Activated CD4-positive, alpha-beta T cell treated with anti-CD3 and anti-CD28 coated beads, Interleukin-10, Interleukin-2, amounts not matched to agents 100 ng/mL and 50 ng/mL, durations not matched to agents 16 hours and 8 hours (primary cell): Measurements from ENCODE around the gene TMEM45B.
"Not testable (repeated sequence)": the region's sequence is repeated elsewhere in the genome, so short reads cannot be mapped to it uniquely, and the experiment has no call there.

Experiments used
- DNase-seq: peaks from one replicate; pipeline ENCODE4 v3.0.0-alpha.2; 2020

The TMEM45B gene

DNA sequence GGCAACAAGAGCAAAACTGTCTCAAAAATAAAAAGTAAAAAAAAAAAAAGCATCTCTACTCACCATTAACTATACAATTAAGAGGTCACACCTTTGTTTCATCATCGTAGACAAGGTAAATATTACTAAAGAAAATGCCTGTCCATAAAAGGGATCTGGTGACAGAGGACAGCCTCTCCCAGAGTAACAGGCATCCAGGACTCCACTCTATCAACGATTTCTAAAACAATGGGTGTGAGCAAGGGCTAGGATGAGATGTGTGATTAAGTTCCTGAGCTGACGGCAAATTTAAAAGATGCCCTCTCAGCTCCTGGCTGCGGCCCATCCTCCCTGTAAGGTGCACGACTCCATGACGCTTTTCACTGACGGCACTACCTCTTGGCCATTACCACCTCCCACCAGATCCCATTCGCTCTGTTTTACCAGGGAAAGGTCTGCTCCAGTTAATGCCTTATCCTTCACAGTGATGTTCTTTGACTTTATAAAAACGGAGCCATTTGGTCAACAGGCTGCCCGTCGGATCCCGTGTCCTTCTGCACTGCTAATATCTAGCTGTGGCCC lies 2.3 kb upstream of the TMEM45B start:
- no peak for DNase-seq

DNA sequence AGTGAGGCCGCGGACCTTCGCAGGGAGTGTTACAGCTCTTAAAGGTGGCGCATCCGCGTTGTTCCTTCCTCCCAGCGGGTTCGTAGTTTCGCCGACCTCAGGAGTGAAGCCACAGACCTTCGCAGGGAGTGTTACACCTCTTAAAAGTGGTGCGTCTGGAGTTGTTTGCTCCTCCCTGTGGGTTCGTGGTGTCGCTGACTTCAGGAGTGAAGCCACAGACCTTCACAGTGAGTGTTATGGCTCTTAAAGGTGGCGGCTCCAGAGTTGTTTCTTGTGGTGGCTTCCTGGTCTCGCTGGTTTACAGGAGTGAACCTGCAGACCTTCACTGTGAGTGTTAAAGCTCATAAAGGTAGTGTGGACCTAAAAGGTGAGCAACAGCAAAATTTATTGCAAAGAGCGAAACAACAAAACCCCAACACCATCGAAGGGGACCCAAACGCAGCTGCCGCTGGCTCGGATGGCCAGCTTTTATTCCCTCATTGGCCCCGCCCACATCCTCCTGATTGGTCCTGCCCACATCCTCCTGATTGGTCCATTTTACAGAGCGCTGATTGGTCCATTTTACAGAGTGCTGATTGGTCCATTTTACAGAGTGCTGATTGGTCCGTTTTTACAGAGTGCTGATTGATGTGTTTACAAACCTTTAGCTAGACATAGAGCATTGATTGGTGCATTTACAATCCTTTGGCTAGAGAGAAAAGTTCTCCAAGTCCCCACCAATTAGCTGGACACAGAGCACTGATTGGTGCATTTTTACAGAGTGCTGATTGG lies 1.2 kb upstream of the TMEM45B start:
- peak; percentile 58 for DNase-seq

- DNase-seq = no peak
These were observed 1.9 kb downstream of the TMEM45B start for GRCh38 chr11:129817534-129818051.

DNA sequence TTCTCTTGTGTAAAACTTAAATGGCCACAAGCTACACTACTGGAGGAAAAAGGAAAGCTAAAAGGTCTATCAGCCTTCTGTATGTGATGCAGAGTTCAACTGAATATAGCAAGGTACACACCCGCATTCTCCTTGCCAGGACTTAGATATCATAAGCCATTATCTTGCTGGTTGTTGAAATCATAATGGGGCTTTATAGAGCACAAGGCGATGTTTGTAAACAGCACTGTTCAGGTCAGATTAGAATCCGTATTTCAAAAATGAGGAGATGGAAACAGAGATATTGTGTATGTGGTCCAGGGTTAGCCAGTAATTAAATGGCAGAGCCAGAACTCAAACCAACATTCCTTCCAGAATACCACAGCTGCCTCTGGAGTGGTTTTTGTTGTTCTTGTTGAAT lies 2.6 kb downstream of the TMEM45B start:
- not testable (repeated sequence) for DNase-seq

DNA sequence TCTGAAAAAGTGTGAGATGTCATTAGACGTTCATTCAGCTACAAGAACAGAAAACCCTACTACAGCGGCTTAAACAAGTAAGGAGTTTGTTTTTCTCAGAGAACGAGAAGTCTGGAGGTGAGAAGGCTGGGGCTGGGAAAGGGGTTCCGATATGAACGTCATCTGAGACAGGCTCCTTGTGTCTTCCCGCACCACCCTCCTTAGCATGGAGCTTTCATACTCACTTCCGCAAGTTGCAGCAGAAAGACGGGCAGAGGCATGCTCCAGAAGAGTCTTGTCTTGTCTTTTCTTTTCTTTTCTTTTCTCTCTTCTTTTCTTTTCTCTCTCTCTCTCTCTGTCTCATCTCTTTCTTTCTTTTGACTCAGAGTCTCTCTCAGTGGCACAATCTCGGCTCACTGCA lies 3.6 kb downstream of the TMEM45B start:
- no peak for DNase-seq

DNA sequence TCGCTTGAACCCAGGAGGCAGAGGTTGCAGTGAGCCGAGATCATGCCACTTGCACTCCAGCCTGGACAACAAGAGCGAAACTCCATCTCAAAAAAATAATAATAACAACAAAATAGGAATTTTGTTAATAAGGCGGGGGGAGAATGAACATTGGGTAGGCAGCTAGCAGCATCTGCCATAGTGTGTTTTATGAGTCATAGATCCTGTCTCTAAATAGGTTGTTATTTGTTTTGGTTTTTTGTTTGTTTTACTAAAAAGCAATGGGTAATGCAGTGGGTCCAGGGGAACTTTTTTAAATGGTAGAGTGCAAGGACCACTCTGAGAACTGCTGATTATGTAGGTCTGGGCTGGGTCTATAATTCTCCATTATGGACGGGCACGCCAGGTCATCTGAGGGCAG lies 4.6 kb downstream of the TMEM45B start:
- not testable (repeated sequence) for DNase-seq

- not testable (repeated sequence) for DNase-seq
These were observed 7.6 kb downstream of the TMEM45B start for GRCh38 chr11:129823281-129823680.

- not testable (repeated sequence) for DNase-seq
These were observed 8.2 kb downstream of the TMEM45B start for GRCh38 chr11:129823799-129824198.

GRCh38 chr11:129825380-129825779 lies 9.7 kb downstream of the TMEM45B start:
- no peak for DNase-seq

DNA sequence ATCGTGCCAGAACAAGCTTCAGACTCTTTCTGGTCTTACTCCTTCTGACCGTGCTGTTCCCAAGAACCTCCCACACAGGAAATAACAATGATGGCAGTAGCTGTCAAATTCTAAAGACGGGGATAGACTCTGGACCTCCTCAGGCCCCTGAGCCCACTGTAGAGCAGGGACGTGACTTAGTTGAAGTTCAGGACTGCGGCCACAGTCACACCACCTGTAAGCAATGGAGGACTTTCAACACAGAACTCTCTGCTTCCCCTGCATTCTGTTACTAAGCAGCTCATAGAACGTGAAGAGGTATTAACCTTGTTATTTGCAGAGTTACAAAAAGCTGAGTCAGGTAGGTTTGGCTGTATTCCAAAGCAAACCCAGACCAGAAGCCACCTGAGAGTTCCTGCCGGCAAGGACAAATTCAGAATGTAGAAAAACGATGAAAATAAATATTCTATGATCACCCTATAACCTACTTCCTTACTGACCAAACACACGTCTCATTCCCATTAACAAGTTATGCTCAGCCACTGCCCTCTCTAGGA lies 12.7 kb downstream of the TMEM45B start:
- DNase-seq = no peak

GRCh38 chr11:129829497-129829896 lies 13.8 kb downstream of the TMEM45B start:
- DNase-seq = not testable (repeated sequence)

DNA sequence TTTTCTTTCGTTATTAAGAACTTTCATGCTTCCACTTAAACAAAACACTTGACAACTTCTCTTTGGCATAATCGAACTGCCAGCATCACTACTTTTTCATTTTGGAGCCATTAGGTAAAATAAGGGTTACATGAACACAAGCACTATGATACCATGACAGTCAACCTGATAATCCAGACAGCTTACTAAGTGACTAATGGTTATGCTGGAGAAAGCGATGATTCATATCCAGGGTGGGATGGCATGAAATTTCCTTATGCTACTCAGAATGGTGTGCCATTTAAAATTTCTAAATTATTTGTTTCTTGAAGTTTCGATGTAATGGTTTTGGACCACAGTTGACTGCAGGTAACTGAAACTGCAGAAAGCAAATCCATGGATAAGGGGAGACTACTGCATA lies 15.6 kb downstream of the TMEM45B start:
- not testable (repeated sequence) for DNase-seq

- not testable (repeated sequence) for DNase-seq
These were observed 17.6 kb downstream of the TMEM45B start for GRCh38 chr11:129833260-129833659.

DNA sequence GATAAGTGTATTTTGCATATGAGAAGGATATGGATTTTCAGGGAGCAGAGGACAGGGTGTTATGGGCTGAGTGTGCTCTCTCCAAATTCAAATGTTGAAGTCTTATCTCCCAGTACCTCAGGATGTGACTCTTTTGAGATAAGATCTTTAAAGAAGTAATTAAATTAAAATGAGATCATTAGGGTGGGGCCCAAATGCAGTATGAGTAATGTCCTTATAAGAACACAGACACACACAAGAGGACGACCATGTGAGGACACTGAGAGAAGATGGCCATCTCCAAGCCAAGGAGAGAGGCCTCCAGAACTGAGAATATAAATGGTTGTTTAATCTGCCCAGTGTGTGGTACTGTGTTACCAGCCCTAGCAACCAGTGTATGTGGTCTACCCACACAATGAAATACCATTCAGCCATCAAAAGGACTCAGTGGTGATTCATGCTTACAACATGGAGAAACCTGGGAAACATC lies 20.8 kb downstream of the TMEM45B start:
- not testable (repeated sequence) for DNase-seq

DNA sequence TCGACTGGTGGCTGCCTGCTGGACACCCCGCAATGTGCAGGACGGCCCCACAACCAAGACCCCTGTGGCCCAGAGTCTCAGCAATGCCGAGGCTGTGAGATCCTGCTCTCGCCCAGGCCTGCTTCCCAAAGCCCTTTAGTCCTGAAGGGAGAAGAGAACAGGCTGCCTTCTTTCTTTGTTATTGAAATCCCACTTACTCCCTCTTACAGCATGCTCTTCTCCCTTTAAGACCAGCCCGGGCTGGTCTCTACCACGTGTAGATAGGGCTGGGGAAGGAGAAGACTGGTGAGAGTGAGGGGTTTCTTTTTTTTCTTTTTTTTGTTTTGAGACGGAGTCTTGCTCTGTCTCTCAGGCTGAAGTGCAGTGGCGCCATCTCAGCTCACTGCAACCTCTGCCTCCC lies 21.3 kb downstream of the TMEM45B start:
- no peak for DNase-seq

DNA sequence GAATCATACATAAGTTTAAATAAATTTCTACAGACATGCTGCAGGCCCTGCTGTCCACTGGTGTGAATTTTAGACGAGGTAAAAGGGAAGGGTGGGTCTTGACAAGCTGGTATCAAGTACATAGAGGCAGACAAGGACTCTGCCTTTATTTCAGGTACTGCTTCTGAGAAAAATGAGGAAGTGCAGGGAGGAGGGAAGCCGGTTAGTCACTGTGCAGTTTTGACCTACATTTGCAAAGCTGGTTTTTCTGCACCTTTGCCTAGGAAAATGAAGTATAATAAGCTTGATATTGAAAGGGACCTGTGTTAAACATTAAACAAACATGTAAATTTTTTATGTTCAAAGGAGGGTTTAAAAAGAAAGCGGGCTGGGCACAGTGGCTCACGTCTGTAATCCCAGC lies 24.6 kb downstream of the TMEM45B start:
- DNase-seq = no peak

DNA sequence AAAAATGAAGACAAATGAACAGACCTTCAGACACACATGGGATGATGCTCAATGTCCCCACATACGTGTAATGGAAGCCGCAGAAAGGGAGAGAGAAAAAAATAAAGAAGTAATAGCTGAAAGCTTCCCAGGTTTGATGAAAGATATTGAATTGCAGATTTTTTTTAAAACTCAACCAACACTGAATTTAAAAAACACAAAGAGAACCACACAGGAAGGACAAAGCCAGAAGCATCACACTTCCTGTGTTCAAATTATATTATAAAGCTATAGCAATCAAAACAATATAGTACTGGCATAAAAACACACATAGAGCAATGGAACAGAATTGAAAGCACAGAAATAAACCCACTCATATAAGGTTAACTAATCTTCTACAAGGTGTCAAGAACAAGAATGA lies 26.5 kb downstream of the TMEM45B start:
- DNase-seq = no peak

- peak; percentile 62 for DNase-seq
These were observed 31.1 kb downstream of the TMEM45B start for GRCh38 chr11:129846508-129847335.

DNA sequence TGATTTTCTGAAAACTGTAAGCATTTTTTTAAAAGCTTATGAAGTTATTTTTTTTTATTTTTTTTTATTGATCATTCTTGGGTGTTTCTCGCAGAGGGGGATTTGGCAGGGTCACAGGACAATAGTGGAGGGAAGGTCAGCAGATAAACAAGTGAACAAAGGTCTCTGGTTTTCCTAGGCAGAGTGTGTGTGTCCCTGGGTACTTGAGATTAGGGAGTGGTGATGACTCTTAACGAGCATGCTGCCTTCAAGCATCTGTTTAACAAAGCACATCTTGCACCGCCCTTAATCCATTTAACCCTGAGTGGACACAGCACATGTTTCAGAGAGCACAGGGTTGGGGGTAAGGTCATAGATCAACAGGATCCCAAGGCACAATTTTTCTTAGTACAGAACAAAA lies 31.7 kb downstream of the TMEM45B start:
- DNase-seq = not testable (repeated sequence)

DNA sequence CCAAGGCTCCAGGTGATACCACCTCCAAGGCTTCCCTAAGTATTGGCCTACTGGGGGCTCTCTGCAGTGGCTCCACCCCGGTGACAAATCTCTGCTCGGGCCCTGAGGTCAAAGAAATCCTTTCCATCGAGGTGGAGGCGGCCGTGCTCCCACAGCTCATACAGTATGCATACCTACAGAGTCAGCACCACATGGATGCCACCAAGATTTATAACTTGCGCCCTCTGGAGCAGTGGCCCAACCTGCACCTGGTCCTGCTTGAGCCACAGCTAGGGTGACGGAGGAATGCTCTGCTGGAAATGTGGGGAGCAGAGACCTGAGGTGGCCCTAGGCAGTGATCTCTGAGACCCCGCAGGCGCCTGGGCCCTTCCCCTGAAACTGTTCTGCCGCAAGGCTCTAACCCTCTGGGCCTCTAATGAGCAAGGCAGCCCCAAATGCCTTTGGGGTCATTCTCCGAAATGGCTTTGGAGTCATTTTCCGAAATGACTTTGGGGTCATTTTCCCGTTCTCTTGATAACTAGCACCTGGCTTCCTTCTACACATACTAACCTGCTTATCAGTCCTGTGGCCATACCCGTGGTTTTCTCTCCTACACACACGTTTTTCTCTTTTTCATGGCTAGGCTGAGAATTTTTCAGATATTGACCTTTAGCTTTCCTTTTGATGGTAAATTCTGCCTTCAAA lies 33.9 kb downstream of the TMEM45B start:
- no peak for DNase-seq

GRCh38 chr11:129852125-129852740 lies 36.6 kb downstream of the TMEM45B start:
- DNase-seq = no peak
